ENCODE measurements around the gene TRIO.
"Not testable (repeated sequence)": the region's sequence is repeated elsewhere in the genome, so short reads cannot be mapped to it uniquely, and the experiment has no call there.

TRIO gene

DNA sequence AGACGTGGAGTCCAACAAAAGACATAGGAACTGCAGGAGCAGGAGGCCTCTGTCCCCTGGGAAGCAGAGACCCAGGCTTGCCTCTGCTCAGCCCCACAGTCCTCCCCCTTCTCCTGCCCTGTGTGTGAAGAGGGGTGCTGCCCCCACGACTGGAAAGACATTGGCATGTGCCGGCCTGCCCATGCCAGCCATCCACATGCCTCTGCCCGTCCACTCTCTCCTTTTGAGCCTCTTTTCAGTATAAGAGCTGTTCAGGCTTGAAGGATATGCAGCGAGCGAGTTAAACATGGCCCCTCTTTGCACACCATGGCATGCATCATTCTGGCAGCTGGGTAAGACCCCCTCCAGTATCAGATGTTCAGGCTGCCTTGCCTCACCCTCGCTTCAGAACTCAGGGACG, 278.7 kb downstream of the TRIO start:
- no peak for DNase-seq

DNA sequence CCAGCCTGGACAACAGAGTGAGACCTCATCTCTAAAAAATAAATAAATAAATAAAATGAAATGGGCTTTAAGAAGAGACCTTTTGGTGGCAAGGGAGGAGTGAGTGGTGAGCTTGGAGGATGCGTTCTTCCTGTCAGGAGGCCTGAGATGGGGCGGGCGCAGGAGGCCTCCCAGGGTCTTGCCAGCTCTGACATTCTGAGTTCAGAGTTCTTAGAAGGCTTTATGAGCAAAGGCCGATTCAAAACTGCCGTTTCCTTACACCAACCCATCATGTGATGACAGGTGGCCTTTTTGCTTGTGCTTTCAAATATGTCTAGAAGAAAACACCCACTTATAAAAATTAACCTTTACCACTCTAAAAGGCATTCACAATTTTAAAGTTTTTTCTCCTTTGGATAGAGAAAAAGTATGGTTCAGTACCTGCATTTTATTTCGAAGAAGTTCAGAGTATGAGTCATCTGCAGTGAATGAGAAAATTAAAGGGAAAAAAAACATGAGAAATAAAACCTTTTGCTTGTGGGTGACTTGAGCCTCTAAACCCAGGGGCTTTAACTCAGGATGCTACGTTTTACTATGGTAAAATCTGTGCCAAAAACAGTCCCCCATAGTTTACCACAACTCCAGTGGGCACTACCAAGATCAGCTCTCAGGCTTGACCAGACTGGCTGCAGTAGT, 281.0 kb downstream of the TRIO start:
- DNase-seq, result no peak

DNA sequence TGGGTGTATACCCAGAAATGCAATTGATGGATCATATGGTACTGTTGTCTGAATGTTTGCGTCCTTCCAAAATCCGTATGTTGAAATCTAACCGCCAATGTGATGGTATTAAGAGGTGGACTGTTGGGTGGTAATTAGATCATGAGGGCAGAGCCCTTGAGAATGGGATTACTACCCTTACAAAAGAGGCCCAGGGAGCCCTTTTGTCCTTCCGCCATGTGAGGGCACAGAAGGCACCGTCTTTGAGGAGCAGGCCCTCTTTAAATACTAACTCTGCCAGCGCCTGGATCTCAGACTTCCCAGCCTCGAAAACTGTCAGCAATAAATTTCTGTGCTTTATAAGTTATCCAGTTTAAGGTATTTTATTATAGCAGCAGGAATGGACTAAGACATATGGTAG, 282.4 kb downstream of the TRIO start:
- no peak for DNase-seq

DNA sequence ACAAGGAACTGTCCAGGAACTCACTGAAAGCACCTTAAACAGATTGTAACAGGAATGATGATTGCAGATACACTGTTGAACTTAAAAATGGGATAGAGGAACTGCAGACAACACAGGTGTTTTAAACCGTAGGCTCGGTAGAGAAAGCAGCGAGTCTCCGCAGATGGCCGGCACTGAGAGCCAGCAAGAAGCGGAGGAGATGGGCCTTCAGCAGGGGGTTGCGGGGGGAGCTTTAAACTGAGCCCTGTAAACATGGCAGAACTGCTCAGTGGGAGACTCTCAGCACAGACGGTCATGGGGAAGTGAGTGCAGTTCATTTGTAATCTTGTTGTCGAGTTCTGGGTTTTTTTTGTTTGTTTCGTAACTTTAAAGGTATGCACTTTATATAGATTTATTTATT, 283.4 kb downstream of the TRIO start:
- DNase-seq, result no peak

DNA sequence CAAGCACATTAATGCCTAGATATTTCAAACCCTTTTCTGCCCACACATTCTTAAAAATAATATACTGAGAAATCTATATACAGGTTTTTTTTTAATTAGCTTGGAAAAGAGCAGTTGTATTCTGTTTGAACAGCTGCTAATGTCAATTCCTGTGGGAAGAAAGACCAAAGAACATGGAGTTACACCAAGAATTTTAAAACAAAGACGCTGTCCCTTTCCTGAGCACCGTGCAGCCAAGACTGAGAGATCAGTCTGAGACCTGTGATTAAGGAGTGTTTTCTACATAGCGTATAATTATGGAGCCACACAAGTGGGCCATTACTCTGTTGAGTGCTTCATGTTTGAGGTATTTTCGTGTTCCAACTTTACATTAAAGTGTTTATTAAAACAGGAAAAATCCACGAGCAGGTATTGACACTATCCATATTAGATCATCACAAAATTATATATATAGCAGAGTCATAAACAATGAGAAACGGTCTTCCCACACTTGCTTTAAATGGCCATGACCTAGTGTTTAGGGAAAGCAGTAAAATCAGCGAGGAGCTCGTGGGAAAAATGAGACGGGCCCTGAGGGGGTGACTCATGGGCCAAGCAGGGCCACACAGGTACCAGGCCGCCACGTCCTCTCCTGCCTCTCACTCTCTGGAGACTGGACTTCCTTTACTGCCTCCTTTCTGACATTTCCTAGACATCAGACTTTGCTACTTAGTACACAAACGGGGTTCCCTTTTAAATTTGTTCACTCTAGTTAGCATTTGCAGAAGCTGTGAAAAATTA, 285.4 kb downstream of the TRIO start:
- DNase-seq, result no peak

DNA sequence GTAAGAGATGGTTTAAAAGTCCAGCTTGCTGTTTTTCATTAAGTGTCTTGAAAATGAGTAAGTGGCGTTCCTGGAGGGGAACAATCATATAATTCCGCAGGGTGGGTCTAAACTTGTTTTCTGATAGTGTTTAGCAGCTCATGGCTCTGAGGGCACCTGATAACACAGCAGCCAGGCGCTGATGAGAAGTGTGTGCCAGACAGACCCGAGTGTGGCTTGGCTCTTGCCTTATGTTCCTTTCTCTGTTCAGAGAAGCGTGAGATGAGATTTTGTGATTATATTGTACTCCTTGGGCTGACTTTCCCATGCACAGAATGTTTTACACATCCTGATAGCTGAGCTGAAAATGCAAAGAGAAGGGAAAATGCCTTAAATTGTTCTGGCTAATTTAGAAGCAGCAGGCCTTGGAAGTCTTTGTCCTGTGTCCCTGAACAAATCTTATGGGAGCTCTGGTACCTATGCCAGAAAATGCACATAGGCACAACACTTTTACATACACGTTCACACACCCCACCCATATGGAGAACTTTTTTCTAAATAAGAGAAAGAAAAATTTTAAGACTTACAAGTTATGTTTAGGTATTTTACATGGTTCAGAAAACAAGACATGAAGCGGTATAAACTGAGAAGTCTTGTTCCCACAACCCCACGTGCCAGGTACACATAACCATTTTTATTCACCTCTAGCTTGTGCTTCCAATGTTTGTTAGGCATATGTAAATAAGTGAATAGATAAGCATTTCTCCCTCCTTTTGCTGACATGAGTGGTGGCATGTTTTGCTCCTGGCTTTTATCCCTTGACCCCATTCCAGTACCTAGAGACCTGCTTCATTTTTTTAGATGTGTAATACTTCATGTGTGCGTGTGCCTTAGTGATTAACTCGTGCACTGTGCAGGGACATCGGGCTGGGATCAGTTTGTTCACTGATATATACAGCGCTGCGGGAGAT, 286.2 kb downstream of the TRIO start:
- DNase-seq, result no peak

DNA sequence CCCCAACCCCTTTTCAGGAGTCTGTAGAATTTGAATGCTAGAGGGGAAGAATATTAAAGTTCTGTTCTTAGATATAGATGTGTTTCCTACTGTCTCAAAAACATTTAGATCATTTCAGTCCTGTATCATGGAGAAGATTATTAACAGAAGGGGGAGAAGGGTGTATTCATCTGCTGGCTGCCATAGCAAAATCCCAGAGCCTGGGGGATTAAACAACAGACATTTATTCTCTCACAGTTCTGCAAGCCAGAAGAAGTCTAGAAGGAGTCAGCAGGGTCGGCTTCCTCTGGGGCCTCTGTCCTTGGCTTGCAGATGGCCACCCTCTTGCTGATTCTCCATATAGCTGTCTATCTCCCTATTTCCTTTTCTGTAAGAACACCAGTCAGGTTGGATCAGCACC, 288.4 kb downstream of the TRIO start:
- no peak for DNase-seq

DNA sequence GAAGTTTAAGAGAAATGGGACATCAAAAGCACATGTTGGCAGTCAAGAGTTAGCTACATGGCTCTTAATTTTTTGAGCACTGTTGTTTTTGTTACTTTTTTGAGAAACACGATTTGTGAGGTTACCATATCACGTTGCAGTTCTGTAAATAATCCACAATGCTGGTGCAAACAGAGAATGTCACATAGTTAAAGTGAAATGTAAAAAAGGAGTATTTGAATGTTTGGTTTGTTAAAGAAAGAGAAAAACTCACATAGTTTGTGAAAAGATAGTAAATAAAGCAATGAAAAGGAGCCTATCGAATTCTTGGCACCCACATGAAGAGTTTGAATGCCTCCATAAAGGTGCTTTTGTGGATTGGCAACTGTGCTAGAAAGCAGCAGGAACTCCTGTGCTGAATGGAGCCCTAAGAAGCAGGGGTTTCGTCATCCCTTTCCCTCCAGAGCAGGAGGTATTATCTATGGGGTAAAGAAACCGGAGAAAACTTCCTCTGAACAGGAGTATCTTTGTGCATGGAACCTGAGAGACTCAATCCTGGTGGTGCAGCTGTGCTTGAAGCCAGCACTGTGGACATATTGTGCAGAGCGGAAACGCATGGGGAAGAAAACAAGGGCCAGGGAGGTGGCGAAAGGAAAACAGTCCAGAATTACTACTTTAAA, 289.9 kb downstream of the TRIO start:
- no peak for DNase-seq

DNA sequence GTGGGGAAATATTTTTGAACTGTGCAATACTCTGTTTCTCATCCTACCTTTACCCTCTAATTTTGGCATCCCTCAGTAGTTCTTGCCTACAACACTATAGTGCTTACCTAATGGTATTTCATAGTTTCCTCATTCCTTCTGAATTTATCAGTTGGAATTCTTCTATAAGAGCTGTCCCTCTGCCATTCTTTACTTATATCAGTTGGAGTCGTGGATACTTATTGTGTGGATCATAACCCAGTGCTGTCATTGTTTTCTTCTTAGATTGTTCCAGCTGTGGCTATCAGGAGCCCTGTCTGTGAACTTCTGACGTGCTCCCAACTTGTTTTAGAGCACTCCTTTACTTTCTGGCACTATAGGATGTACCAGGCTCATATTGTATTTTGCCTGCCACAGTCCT, 292.3 kb downstream of the TRIO start:
- no peak for DNase-seq

DNA sequence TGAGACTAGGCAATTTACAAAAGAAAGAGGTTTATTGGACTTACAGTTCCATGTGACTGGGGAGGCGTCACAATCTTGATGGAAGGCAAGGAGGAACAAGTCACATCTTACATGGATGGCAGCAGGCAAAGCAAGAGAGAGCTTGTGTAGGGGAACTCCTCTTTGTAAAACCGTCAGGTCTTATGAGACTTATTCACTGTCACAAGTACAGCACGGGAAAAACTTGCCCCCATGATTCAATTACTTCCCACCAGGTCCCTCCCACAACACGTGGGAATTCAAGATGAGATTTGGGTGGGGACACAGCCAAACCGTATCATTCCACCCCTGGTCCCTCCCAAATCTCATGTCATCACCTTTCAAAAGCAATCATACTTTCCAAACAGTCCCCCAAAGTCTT, 293.0 kb downstream of the TRIO start:
- DNase-seq, result not testable (repeated sequence)

DNA sequence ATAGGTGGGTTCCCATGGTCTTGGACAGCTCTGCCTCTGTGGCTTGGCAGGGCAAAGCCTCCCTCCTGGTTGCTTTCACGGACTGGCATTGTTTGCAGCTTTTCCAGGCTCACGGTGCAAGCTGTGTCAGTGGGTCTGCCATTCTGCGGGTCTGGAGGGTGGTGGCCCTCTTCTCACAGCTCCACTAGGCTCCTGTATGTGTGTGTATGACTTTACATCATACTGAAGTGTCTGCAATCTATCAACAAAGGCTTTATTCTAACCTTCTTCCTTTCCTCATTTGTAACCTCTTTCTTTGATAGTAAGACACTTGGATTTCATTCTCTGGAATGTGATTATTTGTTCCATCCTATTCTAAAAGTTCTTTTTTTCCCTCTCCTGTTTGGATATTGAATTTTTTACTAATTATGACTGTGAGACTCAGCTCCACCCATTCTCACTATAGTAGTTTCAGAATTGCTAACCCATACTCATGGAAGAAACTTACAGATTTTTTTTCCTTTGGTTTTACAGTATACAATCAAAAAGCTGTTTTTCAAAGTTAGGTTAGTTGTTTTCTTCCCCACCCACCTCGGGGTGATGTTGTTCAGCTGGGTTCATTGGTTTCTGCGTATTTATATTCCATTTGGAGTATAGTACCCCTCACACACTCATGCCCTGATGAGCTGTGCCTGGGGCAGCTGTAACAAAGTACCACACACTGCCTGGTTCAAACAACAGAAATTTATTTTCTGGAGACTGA, 293.8 kb downstream of the TRIO start:
- DNase-seq, result no peak

DNA sequence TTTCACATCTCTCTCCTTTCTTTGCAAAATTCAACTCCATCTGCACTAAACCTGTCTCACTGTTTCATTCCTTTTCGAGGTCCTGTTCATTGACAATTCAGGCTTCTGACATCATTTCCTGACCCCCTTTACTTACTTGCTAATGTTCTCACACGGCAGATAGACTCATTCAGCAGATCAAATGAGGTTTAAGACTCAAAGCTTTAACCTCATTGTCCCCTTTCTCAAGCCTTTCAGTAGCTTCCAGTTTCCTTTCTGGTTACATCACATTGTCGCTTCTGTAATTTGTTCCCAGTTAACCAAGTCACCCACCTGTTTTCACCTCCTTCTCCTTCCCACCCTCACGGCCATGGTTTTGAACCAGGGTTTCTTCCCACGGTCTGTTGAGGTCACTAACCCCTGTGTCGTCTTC, 295.1 kb downstream of the TRIO start:
- DNase-seq, result no peak

DNA sequence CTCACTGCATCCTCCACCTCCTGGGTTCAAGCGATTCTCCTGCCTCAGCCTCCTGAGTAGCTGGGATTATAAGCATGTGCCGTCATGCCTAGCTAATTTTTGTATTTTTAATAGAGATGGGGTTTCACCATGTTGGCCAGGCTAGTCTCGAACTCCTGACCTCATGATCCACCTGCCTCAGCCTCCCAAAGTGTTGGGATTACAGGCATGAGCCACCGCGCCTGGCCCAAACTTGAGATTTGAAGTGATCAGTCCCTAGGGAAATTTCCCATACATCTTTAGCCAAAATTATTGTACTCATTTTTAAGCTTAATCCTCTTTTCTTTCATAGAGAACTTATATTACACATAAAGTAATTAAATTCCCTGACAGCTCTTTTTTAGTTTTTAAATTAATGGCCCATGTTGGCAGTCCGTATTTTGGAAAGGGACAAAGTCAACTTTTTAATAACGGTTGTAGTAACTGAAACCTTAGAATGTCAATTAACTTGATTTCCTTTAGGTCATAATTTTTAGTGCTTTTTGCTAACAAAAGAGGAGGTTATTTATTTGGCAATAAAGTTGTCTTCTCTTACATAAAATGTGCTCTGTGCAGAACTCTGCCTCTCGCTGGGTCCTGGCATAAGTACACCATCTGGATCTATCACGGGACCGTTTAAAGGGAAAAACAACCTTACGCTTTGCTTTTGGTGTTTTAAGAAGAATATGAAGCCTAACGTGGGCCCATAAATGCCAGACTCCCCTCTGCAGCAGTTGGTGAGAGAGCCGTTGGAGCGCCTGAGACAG, 296.1 kb downstream of the TRIO start:
- no peak for DNase-seq

DNA sequence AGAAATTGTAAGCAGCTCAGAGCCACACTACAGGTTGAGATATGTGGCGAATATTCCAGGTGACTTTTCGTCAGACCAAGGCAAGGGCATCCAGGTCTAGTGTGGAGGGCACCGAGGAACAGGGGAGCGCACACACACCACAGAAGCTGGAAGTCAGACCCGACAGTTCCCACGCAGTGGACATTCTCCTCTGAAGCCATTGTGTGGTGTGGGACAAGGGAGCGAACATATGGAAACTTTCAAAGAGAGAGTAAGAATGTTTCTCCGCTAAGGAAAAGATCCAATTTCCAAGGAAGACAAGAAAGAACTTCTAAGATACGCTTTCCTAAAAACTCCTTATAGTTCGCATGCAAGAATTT, 297.1 kb downstream of the TRIO start:
- DNase-seq, result no peak

DNA sequence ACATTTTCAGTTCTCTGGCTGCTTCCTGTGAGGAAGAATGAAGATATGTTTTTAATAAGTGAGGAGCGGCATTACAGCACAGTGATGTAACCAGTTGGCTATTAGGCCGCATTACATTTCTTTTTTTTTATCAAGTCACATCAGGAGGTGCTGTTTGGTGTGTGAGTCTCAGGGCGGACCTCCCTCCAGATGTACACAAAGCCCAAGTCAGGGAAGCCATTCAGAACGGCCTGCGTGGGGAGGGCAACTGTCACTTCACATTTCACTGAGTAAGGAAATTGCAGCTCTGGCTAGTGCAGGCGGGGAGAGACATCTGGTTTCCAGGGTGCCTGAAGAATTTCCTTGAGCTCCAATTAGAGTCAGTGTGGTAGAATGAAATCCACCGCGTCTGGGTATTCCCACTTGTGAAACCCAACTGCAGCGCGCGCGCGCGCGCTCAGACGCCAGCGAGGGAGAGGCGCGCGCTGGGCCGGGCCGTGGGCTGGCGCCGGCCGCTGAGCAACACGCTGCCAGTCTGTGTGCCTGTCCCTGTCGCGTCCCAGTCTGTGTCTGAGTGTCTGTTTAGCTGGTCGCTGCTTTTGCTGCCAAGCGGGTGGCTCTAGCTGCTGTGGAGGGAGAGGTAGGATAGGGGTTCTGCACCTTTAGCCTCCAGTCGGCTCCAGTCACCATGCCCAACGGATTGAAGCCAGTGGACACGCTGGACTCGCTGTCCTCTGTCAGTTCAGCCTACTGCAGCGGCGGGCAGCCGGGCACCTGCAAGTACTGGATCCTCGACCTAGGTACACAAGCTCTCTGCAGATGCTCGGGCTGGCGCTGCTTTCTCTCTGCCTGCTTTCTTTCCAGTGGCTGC, 297.7 kb downstream of the TRIO start:
- no peak for DNase-seq

DNA sequence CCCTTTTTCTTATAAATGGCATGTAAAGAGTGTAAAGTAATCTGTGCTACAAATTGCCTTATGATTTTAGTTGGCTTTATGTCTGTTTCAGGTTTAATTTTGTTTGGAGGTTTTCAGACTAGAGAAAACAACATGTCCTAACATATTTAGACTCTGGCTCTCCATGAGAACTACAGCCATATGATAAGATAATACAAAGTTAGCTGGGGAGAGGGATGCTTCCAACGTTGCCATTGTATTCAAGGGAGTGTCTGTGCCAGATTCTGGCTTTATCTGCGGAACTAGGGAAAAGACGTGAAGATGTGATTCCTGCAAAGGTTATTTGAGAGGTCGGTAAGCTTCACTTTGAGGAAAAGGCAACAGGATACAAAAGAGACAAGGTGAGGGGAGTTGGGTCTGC, 298.5 kb downstream of the TRIO start:
- no peak for DNase-seq

DNA sequence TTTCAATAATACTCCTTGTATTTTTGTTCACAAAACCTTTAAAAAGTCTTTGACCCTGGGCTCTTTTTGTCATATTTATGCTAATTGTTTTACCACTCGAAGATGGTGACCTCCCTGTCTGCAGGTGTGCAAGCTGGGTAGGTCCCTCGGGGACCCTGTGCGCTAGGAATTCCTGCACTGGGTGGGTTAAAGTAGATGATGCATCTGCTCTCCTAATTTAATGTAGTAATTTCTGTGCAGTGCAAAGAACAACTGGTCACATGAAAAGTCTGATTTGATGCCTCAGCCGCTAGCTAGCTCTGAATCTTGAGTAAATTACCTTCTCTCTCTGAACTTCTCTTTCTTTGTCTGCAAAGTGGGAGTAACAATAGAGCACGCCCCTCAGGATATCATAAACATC, 299.4 kb downstream of the TRIO start:
- DNase-seq, result no peak

DNA sequence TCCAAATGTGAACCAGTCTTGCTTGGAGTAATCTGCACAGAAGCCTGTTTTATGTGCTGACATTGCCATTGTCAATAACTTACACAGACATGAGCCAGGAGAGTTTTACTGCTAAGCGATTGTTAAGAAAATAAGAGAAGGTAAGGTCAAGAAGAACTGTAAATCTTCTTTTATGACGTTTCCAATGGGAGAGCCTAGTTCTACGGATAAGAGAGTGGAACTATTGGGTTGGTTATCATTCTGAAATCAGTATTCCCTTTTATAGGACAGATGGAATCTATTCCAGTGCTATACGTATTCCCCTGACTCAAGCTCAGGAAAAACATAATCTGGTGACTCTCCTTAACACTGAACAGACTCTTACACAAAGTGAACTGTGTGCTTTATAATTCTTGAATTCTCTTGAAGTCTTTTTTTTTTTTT, 300.5 kb downstream of the TRIO start:
- no peak for DNase-seq

DNA sequence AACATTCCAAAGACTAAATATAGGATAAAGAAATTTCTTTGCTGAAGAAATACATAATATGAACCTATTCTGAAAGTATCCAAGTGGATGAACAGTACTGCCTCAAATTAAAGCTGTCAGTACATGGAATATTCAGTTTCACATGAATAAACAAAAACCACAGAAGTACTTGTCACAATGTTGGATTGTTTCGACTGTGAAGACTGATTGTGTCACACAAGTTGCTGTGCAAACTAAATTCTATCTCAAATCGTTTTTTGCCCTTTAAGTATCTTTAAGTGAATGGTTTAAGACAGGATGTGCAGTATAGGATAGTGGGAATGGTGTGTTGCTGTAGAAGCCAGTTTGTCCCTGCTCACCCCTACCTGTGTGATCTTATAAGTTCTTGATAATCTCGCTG, 301.0 kb downstream of the TRIO start:
- no peak for DNase-seq

DNA sequence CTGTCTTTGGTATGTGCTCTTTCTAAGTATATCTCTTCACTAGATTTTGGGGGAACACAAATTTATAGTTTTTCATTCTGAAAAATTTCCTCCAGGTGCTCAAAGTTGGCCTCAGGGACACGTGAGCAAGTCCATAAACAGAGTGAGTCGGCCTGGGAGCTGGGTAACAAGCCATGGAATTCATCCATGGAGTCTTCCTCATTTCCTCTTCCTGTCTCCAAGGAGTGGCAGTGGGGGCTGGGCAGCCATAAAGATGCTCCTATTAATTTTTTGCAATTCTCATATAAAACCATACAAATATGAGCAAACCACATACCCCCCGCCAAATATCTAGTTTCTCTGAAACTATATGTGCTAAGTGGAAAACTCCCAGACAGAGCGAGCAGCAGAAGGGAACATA, 301.9 kb downstream of the TRIO start:
- DNase-seq, result no peak
